GM19193 (cell line): ENCODE data around the gene ROCK2.
A peak's percentile ranks its signal among the peaks of the same experiment; 100 is the strongest.

Source experiments
- POLR2A ChIP-seq: IDR thresholded peaks from 4 replicates; pipeline ENCODE4 v1.6.1; 2011; ENCODE audit not compliant: insufficient read depth, insufficient read length; ENCODE audit errors: extremely low read depth

The ROCK2 gene

GRCh38 chr2:11156396-11157075, 187.9 kb downstream of the ROCK2 start:
- TF ChIP-seq POLR2A: no peak

- TF ChIP-seq POLR2A: peak; percentile 47
Observed at GRCh38 chr2:11155381-11156035, 188.9 kb downstream of the ROCK2 start, which contains the start of gene SLC66A3. SLC66A3 (plus strand) TSS chr2:11155467; CDS start chr2:11155547, 80 bp downstream.

- peak; percentile 74 for TF ChIP-seq POLR2A
Observed at GRCh38 chr2:11154923-11155380, 189.5 kb downstream of the ROCK2 start.

DNA sequence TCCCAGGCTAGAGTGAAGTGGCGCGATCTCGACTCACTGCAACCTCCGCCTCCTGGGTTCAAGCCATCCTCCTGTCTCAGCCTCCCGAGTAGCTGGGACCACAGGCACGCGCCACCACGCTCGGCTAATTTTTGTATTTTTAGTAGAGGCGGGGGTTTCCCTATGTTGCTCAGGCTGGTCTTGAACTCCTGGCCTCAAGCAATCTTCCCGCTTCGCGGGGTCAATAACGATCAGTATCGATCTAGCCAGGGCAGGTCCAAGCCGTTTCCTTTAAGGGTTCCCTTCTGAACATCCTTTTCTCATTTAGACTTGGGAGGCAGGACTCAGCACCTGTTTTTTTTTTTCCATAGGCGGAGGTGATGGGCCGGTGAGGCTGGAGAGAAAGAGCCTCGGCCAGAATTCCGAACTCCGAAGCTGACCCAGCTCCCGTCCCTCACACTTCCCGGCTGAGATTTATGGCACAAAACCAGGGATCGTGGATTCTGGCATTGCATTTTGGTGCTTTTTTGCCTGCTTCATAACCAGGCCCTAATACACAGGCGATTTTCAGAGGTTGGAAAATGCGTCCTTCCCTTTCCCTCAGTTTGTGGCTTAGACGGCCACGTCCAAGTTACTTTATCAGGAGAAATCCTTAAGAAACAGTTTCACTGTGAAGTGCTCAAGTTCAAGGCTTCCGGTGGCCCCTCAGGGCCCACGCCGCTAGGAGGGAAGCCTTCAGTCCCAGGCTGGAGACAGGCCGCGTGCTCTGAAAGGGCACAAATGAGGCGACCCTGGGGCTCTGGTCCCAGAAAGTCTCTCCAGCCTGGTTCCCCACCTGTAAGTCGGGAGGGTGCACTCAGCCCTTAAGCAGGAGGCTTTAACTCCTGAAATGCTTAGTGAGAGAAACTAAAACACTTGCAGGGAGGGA, 190.2 kb downstream of the ROCK2 start:
- TF ChIP-seq POLR2A: no peak

DNA sequence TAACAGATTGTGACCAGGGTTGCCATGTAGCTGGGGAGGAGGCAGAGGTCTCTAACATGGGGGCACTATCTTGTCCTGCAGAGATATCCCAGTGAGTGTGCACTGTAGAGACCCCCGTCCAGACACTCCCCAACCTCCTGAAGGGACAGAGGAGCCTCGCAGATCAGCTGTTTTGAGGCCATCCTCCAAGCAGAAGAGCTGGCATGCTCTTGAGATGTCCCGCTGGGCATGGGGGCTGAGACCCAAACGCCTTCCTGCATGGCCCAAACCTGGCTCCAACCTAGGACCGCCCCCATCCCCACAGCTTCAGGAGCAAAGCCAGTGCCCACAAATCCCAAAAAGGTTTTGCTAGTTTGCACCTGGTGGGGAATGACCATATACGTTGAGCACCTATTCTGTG, 191.8 kb downstream of the ROCK2 start:
- no peak for TF ChIP-seq POLR2A

DNA sequence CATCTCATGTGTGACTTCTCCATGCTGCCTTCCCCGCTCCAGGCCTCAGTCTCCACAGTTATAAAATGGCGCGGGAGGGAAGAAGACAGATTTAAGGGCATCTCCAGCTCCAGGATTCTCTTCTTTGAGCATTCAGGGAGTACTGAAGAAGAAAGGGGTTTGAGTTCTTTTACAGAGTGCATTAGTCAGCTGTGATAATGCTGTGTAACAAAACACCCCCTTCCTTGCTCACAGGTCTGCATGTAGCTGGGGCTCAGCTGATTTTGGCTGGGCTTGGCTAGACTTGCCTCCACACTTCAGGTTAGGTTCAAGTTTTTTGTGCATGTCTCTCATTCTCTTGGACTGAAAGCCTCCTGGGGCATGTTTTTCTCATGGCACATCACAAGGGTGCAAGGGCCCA, 197.2 kb downstream of the ROCK2 start:
- TF ChIP-seq POLR2A: no peak

- no peak for TF ChIP-seq POLR2A
Observed at GRCh38 chr2:11146076-11146475, 198.4 kb downstream of the ROCK2 start.

- no peak for TF ChIP-seq POLR2A
Observed at GRCh38 chr2:11145350-11145749, 199.1 kb downstream of the ROCK2 start.

DNA sequence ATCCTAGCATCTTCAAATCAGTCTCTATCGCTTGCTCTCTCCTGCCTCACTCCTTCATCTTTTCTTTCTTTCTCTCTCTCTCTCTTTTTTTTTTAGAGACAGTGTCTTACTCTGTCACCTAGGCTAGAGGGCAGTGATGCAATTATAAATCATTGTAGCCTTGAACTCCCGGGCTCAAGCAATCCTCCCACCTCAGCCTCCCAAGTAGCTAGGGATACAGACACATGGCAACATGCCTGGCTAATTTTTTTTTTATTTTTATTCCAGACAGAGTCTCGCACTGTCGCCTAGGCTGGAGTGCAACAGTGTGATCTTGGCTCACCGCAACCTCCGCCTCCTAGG, 199.7 kb downstream of the ROCK2 start:
- TF ChIP-seq POLR2A: no peak

DNA sequence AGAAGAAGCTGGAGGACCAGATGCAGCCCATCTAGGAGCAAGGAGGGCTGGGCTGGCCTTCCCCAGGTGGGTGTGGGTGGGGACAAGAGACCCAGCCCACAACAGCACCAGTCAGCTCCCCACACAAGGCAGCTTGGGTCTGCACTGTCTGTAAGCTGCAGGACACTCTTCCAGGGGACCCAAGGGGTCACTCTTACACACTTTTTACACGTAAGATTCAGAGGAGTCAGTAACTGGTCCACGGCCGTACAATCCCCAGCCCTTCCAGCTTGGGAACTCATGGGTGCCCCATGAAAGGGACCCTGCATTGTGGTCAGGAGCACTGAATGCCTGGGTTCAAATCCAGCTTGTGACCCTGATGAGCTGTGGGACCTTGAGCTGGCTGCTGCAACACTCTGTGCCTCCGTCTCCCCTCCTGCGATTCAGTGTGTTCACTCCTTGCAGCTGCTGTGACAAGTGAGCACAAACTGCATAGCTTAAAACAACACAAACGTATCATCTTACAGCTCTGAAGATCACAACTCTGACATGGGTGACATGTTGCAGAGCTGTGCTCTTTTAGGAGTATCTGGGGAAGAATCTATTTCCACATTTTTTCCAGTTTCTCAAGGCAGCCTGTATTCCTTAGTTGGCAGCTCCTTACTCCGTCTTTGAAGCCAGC, 200.2 kb downstream of the ROCK2 start:
- TF ChIP-seq POLR2A: no peak

GRCh38 chr2:11142987-11143386, 201.4 kb downstream of the ROCK2 start:
- TF ChIP-seq POLR2A: no peak

GRCh38 chr2:11142330-11142729, 202.1 kb downstream of the ROCK2 start:
- TF ChIP-seq POLR2A: no peak

- TF ChIP-seq POLR2A: no peak
Observed at GRCh38 chr2:11141319-11141718, 203.1 kb downstream of the ROCK2 start.

DNA sequence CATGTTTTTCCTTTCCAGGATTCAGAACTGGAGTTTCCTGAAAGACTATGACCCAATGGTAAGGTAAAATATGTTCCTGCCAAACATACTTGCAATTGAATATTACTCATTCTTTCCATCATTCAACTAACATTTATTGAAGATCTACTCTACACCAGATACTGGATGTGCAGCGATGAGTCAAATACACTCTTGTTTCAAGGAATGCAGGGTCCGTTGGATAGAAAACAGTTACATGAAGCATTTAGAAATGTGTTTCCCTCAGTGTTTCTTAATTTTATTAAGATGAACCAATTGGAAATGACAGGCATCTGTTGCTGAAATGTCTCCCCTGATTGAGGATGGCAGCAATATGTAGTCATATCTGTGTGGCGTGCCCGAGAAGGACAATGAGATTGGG, 203.9 kb downstream of the ROCK2 start:
- no peak for TF ChIP-seq POLR2A

GRCh38 chr2:11134349-11134748, 210.1 kb downstream of the ROCK2 start:
- no peak for TF ChIP-seq POLR2A
